ENCODE data around the gene AIP.
"Not testable (repeated sequence)": the region's sequence is repeated elsewhere in the genome, so short reads cannot be mapped to it uniquely, and the experiment has no call there.

The AIP gene

DNA sequence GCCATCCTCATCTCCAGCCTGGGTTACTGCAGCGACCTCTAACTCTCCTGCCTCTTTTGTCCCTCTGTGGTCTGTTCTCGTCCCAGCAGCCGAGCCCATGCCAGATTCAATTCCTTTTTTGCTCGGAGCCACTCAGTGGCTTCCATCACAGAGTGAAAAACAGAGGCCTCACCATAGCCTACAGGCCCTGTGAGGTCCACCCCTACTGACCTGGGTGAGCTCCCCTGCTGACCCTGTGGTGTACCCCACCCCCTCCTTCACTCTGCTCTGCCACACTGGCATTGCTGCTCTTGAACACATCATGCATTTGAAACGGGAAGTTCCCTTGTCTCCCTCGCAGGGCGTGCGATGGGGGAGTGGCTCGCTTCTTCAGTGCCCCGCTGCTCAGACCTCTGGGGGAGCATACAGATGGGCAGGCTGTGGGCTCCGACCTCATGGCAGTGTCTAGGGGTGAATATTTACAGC, 2.1 kb downstream of the AIP start:
- H3K27me3 ChIP-seq (ENCODE audit: control insufficient read depth, insufficient read depth, low read length), result no peaks in the 10 kb centered on the region
- no peak overlapping the region for H3K9ac ChIP-seq

GRCh38 chr11:67485873-67486361, 3.1 kb downstream of the AIP start:
- H3K9me3 ChIP-seq (ENCODE audit: control insufficient read depth, low read length); H3K79me2 ChIP-seq; H3K36me3 ChIP-seq (ENCODE audit: control insufficient read depth, insufficient read depth, low read length); H3K4me3 ChIP-seq (ENCODE audit: low read depth, low read length); H3K4me2 ChIP-seq (ENCODE audit: low read length); H3K4me1 ChIP-seq; H3K27me3 ChIP-seq (ENCODE audit: control insufficient read depth, insufficient read depth, low read length); H3K27ac ChIP-seq; H2AFZ ChIP-seq; H3K9ac ChIP-seq: not testable (repeated sequence)

More for the DNA sequence above, 2.1 kb downstream of the AIP start:
- no peaks in the 10 kb centered on the region for H3K36me3 ChIP-seq (ENCODE audit: control insufficient read depth, insufficient read depth, low read length)
- no peak overlapping the region for H3K4me3 ChIP-seq (ENCODE audit: low read depth, low read length)
- no peaks in the 10 kb centered on the region for H3K4me1 ChIP-seq
- no peaks in the 10 kb centered on the region for H3K9me3 ChIP-seq (ENCODE audit: control insufficient read depth, low read length)
- H3K79me2 ChIP-seq, result peaks cover 2% of the 10 kb centered on the region
- H3K27ac ChIP-seq, result no peak overlapping the region
- no peak for TF ChIP-seq CTCF (IDR thresholded peaks at IDR 0.05)
- H2AFZ ChIP-seq, result no peak overlapping the region
- H3K4me2 ChIP-seq (ENCODE audit: low read length), result no peak overlapping the region

DNA sequence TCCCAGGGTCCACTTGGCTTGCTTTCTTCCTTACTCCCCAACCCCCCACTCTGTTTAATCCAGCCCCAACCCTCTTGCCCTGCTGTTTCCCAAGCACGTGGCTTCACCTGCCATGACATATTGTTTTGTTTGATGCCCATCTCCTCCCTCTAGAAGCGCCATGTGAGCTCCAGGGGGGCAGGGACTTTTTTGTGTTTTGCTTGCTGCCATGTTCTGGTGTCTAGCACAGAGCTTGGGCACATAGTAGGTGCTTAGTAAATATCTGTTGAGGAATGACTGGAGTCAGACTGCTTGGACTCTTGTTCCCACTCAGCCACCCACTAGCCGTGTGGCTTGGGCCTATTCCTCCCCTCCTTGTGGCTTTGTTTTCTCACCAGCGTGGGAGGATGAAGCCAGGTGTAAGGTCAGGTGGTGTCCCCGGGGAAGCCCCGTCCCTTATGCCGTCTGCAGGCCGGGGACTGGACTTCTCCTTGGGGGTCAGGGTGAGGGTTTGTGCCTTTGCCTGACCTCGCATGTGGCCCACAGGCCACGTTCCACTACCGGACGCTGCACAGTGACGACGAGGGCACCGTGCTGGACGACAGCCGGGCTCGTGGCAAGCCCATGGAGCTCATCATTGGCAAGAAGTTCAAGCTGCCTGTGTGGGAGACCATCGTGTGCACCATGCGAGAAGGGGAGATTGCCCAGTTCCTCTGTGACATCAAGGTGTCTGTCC, 3.8 kb downstream of the AIP start:
- no peaks in the 10 kb centered on the region for H3K36me3 ChIP-seq (ENCODE audit: control insufficient read depth, insufficient read depth, low read length)
- no peak overlapping the region for H3K4me2 ChIP-seq (ENCODE audit: low read length)
- H3K4me1 ChIP-seq, result no peaks in the 10 kb centered on the region
- no peak overlapping the region for H3K9ac ChIP-seq
- H3K4me3 ChIP-seq (ENCODE audit: low read depth, low read length), result no peak overlapping the region
- H3K27ac ChIP-seq, result no peak overlapping the region
- no peaks in the 10 kb centered on the region for H3K27me3 ChIP-seq (ENCODE audit: control insufficient read depth, insufficient read depth, low read length)
- H2AFZ ChIP-seq, result no peak overlapping the region
- no peaks in the 10 kb centered on the region for H3K9me3 ChIP-seq (ENCODE audit: control insufficient read depth, low read length)
- no peak for TF ChIP-seq CTCF (IDR thresholded peaks at IDR 0.05)
- H3K79me2 ChIP-seq, result peaks cover 2% of the 10 kb centered on the region

GRCh38 chr11:67489203-67489884, 6.5 kb downstream of the AIP start:
- Histone ChIP-seq H3K27me3 (ENCODE audit: control insufficient read depth, insufficient read depth, low read length) (no peaks in the 10 kb centered on the region), H3K9me3 (ENCODE audit: control insufficient read depth, low read length) (no peaks in the 10 kb centered on the region), H2AFZ (no peak overlapping the region), H3K9ac (no peak overlapping the region), H3K4me1 (no peaks in the 10 kb centered on the region), H3K4me2 (ENCODE audit: low read length) (no peak overlapping the region), H3K79me2 (no peaks in the 10 kb centered on the region), H3K4me3 (ENCODE audit: low read depth, low read length) (no peak overlapping the region), H3K36me3 (ENCODE audit: control insufficient read depth, insufficient read depth, low read length) (no peaks in the 10 kb centered on the region), H3K27ac (no peak overlapping the region)
- no peak for TF ChIP-seq CTCF (IDR thresholded peaks at IDR 0.05)

GRCh38 chr11:67489885-67490726, 7.3 kb downstream of the AIP start:
- H3K4me2 ChIP-seq (ENCODE audit: low read length), result no peak overlapping the region
- H3K9ac ChIP-seq, result no peak overlapping the region
- H3K36me3 ChIP-seq (ENCODE audit: control insufficient read depth, insufficient read depth, low read length), result no peaks in the 10 kb centered on the region
- no peak overlapping the region for H2AFZ ChIP-seq
- no peaks in the 10 kb centered on the region for H3K79me2 ChIP-seq
- no peaks in the 10 kb centered on the region for H3K9me3 ChIP-seq (ENCODE audit: control insufficient read depth, low read length)
- H3K4me1 ChIP-seq, result no peaks in the 10 kb centered on the region
- no peak for TF ChIP-seq CTCF (IDR thresholded peaks at IDR 0.05)
- H3K4me3 ChIP-seq (ENCODE audit: low read depth, low read length), result no peak overlapping the region
- no peaks in the 10 kb centered on the region for H3K27me3 ChIP-seq (ENCODE audit: control insufficient read depth, insufficient read depth, low read length)
- H3K27ac ChIP-seq, result no peak overlapping the region
